GM19455 (cell line): Measurements from ENCODE around the gene CCDC85C.
"Not testable (repeated sequence)": the region's sequence is repeated elsewhere in the genome, so short reads cannot be mapped to it uniquely, and the experiment has no call there.

ENCODE experiments used
- ATAC-seq: cut with Tn5 transposase; IDR thresholded peaks from one replicate; pipeline ENCODE4 v1.9.1; 2021; ENCODE audit not compliant: unreplicated experiment

CCDC85C gene

DNA sequence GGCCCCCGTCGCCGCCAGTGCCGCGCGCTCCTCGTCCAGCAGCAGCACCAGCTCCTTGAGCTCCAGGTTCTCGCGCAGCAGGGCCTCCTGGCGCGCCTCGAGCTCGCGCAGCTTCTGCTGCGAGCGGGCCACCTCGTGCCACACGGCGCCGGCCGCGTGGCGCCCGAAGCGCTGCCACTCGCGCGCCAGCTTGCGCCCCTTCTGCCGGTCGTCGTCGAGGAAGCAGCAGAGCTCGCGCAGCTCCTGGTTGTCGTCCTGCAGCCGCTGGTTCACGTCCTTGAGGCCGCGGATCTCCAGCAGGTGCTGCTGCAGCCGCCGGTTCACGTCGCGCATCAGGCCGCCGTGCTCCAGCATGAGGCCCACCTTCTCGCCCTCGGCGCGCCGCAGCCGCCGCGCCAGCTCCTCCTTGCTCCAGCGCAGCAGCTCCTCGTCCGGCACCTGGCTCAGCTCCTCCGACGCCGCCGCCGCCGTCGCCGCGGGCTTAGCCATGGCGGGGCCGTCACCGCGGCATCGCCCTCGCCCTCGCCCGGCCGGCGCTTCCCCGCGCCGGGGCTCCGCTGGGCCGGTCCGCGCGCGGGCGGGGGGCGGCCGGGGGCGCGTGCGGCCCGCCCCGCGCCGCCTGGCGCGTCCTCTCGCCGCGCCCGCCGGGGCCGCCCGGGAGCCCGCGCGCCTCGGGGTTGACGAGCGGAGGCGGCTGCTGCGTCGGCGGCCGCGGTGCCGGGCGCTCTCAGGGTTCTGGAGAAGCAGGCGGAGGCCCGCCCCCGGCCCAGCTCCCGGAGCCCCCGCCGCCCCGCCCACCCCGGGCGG, at the start of gene CCDC85C:
CCDC85C (minus strand) TSS at position 737 of the 807 bp plus-strand sequence; CDS start at position 489, 248 bp downstream.
- no peak for ATAC-seq

DNA sequence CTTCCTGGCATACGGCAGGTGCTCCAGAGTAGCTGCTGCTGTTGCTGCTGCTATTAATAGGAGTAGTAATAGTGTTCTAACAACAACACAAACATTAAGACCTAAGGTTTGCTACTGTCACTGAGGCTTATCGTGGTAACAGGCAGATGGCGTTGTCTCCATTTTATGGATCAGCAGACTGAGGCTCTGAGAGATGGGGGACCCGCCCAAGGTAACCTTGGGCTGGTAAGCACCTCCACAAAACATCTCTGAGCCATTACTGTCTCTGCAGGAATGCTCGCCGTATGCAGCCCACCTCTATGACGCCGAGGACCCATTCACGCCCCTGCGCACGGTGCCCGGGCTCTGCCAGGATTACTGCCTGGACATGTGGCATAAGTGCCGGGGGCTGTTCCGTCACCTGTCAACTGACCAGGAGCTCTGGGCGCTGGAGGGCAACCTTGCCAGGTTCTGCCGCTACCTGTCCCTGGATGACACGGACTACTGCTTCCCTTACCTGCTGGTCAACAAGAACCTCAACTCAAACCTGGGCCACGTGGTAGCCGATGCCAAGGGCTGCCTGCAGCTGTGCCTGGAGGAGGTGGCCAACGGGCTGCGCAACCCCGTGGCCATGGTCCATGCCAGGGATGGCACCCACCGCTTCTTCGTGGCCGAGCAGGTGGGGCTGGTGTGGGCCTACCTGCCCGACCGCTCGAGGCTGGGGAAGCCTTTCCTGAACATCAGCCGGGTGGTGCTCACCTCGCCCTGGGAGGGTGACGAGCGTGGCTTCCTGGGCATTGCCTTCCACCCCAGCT, 48.1 kb upstream of the CCDC85C start:
- ATAC-seq: no peak

DNA sequence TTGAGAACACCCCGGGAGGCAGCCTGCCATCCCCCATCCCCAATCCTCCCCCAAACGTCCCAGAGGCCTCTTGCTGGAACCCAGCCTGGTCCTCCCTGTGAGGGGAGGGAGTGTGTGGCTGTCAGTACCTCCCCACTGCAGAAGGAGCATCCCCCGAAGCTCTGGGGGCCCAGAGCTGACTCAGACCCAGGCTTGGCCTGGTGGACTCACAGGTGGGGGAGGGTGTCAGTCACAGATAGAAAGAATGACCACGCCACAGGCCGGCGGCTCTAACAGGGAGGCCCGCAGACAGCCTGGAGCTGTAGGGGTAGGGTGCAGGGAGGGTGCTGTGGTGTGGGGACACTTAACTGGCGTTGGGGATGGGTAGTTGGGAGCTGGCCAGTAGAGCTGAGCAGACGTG, 46.2 kb upstream of the CCDC85C start:
- ATAC-seq: no peak

DNA sequence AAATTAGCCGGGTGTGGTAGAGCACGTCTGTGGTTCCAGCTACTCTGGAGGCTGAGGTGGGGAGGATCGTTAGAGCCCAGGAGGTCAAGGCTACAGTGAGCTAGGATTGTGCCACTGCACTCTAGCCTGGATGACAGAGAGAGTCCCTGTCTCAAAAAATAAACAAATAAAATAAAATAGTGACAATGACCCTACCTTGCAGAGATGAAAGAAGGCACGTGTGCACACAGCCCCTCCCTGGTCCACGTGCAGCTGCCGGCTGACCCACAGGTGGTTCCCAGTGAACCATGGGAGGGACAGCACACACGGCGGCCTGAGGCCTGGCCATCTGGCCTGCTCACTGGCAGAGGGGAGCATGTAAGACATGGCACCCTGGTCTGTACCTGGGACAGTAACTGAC, 45.6 kb upstream of the CCDC85C start:
- no peak for ATAC-seq

DNA sequence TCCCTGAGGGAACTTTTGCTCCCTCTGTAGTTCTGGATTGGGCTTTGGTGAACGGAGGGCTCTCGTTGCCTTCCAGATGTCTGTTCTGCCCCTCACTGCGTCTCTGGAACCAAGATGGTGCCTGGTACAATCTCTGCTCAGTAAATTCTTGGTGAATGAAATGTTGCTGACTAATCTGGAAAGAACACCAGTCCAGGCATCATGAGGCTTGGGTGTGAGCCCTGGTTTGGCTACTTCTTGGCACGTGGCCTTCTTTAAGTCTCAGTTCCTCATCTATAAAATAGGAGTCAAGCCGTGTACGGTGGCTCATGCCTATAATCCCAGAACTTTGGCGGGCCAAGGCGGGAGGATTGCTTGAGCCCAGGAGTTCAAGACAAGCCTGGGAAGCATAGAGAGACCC, 45.2 kb upstream of the CCDC85C start:
- ATAC-seq: no peak

DNA sequence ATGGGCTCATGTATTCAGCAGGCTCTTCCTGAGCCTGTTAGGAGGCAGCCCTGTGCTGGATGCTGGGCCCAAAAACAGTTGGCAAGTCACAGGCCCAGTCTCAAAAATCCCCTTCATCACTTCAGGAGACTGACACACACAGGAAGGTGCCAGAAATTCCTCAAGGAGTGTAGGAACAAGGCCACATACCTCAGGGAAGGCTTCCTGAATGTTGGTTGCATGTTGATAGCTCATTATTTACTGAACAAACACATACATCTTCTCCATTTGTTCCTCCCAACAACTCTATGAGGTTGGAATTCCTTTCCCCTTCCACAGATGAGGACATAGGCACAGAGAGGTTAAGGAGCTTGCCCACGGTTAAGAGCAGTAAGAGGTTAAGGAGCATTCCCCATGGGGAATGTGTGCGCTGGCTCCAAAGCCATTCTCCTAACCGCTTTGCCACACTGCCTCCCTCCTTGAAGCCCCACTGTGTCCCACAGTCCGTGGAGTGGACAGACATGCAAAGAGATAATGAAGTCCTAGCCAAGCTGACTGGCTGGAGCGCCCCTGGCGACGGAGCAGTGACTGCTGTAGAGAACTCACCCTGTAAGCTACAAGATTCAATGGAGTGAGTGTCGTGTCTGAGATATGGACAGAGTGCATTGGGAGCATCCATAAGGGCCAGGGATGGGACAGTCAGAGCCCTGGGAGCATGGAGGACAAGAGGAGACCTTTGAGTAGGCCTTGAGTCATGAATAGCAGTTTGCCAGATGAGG, 44.2 kb upstream of the CCDC85C start:
- no peak for ATAC-seq

DNA sequence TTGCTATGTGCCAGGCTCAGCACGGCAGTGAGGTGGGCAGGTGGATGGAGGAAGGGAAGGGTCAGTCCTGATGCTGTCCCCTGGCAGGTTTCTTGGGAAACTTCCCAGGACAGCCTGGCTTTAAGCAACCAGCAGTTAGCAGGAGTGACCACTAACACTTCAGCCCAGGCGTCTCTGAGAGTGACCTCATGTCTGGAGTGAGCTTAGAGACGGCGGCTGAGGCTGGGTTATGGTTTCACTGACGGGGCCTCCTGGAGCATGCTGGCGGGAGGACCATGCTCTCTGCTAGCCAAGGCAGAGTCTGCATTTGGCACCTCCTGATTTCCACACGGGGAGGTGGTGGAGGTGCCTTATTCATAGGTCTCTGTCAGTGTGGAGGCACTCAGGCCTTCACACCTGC, 43.4 kb upstream of the CCDC85C start:
- ATAC-seq: no peak

DNA sequence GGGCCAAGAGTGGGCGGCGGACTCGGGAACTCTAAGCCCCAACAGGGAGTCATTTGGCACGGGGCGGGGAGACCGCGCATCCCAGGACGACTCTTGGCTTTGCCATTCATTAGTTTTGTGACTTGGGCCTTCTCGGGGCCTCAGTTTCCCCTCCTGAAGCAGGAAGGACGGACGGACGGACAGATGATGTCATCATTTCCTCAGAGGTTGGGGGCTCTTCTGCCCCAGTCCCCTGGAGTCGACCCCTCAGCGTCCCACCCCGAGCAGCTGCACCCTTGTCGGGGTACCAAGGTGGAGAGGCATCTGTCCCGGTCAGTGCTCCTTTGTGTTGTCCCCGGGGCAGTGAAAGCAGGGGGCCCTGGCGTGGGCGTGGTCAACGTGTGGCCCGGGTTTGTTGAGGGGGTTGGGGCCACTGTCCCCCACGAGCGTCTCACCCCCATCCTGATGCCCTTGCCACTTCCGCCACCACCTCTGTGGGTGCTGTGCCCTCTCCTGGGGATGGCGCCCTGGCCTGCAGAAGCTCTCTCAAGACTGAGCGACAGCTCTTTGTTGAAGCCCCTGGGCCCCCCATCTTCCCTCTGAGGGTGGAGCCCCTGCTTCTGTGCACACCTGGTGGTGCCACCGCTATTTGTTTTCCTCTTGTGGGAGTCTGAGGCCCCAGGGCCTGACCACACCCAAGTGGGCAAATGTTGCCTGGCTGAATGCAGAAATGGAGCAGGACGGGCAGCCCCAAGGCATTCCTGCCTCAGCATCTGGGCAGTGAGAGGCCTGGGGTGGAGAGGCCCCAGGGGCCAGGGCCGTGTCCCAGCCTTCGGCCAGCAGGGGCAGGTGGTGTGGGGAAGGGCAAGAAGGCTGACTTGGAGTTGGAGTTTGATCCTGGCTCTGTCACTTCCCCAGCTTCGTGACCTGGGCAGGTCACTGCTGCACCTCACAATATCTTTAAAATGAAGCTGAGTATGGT, 41.8 kb upstream of the CCDC85C start:
- ATAC-seq: no peak

DNA sequence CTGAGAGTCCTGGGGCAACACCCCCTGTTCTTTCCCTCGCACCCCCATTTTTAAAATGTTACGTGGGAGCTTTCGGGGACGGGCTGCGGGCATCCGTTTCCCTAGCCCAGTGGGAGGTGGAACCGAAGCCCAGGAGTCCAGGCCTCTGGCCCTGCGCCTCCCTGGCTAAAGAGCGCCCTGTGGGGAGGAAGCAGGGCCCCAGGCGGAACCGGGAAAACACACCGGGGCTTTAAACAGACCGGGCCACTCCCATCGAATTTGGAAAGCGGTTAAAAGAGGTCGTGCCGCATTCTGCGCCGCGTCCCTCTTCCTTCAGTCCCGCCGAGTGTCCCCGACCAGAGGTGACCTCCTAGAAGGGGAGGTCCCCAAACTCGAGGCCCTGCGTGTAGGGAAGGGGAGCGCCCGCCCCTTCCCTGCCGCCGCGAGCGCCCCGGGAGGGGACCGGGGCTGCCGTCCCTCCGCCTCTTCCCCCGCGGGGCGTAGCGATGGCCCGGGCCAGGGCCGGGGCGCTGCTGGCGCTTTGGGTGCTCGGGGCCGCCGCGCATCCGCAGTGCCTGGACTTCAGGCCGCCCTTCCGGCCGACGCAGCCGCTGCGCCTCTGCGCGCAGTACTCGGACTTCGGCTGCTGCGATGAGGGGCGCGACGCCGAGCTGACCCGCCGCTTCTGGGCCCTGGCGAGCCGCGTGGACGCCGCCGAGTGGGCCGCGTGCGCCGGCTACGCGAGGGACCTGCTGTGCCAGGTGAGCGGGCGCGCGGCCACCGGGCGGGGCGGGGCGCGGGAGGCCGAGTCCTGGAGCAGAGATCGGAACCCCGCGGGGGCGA, 40.9 kb upstream of the CCDC85C start, which contains the start of gene HHIPL1:
HHIPL1 (plus strand) TSS at position 407 of the 822 bp plus-strand sequence; CDS start at position 486, 79 bp downstream.
- no peak for ATAC-seq

DNA sequence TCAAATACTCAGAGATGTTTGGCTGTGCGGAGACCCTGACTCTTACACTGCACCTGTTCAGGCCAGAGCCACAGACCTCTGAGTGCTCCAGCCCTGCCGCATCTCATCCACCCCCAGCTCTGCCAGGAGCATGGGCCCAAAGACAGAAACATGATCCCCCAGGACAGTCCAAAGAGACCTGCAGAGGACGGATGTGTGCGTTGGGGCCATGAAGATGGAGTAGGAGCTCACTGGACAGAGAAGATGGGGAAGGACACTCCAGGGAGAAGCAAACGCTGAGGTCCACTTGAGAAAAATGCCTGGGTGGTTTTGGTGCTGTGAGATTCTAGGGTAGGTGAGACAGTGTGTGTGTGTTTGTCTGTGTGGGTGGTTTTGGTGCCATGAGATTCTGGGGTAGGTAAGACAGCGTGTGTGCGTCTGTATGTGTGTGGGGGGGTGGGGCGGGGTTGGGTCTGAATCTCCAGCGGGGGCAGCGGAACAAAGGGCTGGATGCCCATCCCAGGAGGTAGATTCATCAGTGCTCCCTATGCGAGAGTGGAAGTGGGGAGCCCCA, 40.1 kb upstream of the CCDC85C start:
- no peak for ATAC-seq

DNA sequence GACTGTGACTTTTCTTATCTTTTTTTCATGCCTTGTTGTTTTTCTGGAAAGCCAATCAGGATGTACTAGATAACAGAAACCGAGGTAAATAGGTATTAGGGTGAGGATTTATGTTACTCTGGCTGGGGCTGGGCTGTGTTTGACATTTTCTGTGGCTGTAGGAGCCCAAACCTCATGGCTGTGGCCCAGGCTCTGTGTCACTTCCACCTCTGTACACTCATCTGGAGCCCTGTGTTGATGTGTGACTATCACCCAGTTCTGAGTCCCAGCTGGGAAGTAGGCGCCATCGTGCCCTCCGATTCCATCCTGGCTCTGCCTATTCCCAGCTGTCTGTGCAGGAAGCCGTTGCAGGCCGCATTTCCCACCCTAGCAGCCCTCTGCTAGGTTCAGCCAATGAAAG, 39.3 kb upstream of the CCDC85C start:
- no peak for ATAC-seq

DNA sequence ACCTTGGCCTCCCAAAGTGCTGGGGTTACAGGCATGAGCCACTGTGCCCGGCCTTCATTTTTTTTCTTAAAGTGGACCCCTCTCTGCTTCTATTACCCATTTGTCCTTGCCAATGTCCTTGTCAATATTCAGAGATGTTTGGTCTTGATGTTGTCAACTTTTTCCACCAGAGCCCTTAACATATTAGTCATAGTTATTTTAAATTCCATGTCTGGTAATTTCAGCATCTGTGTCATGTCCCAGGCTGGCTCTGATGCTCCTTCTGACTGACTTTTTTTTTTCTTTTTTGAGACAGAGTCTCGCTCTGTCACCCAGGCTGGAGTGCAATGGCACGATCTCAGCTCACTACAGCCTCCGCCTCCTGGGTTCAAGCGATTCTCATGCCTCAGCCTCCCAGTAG, 38.8 kb upstream of the CCDC85C start:
- ATAC-seq: not testable (repeated sequence)

DNA sequence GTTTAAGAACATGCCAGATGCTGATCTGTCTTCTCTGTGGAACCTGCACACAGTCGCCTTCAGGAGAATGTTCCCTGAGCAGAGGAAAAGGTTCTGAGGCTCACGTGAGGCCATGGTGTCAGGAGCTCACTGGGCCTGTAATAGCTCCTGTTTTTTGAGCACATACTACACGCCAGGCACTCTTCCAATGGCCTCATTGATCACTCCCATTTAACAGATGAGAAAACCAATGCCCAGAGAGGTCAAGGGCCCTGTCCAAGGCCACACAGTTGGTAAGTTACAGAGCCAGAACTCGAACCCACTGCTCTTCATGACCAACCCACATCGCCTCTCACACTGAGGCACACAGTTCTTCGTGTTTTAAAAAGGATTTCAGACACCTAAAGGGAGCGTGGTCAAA, 33.6 kb upstream of the CCDC85C start:
- ATAC-seq: no peak

DNA sequence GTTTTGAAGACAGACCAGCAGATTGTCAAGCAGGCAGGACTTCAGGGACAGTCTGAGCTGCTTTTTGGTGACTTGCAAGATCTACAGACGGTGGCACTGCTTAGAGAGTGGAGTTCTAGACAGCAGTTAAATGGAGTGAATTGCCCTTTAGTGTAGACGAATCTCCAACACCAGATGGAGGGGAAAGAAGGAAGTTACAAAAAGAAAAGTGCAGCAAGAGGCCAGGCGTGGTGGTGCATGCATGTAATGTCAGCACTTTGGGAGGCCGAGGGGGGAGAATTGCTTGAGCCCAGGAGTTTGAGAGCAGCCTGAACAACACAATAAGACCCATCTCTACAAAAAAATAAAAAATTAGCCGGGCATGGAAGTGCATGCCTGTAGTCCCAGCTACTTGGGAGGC, 32.5 kb upstream of the CCDC85C start:
- no peak for ATAC-seq

DNA sequence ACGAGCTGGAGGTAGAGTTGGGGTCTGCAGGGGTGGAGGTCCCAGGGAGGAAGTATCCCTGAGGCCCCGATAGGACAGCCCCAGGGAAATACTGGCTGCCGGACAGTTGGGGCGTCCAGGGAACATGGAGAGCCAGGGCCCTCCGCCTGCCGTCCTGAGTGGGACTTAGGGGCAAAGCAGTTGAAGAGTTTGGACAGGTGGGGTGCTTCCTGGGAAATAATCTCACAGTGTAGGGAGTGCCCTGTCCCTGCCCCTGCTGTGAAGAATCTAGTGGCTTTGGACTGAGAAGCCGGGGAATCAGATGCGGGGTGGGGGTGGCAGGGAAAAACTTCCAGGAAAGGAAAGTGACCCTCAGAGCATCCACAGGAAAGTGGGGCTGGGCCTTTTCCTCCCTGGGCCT, 31.1 kb upstream of the CCDC85C start:
- no peak for ATAC-seq

DNA sequence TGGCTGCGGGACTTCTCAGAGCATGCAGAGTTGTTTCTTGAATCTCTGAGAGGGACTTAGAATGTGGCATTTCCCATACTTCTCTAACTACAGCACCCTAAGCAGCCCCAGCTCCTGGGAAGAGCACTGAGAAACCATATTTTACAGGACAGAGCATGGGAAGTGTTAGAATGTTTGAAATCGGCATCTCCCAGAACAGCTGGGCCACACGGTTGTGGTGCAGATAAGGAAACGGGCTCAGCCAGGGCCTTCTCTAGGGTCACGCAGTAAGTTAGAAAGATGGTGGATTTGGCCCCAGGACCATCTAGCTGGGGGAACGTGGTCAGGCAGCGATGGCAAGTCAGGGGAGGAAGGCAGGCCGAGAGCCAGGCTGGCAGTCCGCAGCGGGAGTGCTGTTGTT, 30.4 kb upstream of the CCDC85C start:
- ATAC-seq: no peak

DNA sequence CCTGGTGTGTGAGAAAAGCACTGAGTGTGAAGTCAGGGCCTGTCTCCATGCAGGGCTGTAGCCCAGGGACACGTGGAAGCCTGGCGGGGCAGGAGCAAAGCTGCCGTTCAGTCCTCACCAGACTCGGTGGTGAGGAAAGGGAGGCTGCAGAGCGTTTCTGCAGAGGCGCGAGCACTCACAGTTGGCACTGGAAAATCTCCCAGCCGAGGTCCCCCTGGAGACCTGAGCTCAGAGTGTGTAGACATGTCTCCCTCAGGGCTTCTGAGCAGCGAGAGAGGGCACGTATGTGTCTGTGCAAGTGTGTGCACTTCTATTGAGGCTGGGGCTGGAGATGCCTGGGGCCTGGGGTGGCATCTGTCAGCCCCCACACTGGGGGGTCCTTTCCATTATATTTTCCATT, 29.9 kb upstream of the CCDC85C start:
- no peak for ATAC-seq

DNA sequence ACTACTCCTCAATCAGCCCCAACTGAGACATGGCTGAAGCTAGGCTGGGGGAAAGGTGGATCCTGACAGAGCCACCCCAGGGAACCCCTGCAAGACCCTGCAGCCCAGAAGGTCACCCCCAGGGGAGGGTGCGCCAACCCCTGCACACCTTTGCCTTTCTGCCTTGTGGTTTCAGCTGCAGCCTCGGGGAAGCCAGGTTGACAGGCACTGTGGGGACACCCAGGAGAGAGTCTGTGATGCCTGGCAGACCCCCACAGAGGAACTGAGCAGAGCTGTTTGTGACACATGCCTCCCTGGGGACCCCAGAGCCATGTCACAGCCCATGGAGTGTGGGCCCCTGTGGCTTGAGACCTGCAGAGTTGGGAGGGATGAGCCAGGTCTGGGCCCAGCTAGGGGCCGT, 29.1 kb upstream of the CCDC85C start:
- ATAC-seq: no peak

DNA sequence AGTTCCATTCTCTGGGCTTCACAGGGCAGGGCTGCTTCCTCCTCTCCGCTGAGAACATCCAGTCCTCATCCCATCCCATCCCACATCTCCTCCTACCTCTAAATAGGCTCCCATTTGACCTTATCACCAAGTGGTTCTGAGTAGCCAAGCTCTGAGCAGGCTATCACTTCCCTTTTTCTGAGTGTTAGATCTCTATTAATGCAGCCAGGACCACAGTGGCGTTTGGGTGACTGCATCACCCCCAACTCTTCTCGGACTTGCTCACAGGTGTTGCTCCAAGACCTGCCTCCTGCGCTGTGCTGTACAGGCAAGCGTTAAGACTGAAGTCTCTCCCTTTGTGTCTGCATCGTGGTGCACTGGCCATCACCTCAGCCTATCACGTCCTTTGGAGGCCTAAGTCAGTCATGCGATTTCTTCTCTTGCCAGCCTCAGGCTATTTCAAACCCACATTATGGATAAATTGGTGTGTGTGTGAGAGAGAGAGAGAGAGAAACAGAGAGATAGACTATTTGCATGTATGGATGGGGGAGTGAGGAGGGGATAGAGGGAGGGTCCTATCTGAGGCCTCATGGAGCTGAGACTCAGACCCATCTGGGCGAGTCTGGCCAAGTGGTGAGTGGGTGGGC, 28.5 kb upstream of the CCDC85C start:
- no peak for ATAC-seq
